Measurements from ENCODE around the gene YPEL1. TPM values are rescaled to one million over a fixed set of nuclear protein-coding genes. Genes with fewer than 3 reads are reported as not detected.
A peak's percentile ranks its signal among the peaks of the same experiment; 100 is the strongest.
"Not testable (repeated sequence)": the region's sequence is repeated elsewhere in the genome, so short reads cannot be mapped to it uniquely, and the experiment has no call there.

YPEL1 gene
- total RNA-seq, 1 experiment from 2014 or later = 0.40 TPM

GRCh38 chr22:21729184-21729583, 6.4 kb downstream of the YPEL1 start:
- in situ Hi-C loops (cut with HindIII; ENCODE audit: low pct_unique_long_range_greater_than_20kb, low sequenced_read_pairs); DNase-seq (ENCODE audit: low read depth, low spot score): not testable (repeated sequence)

GRCh38 chr22:21728270-21728669, 7.3 kb downstream of the YPEL1 start:
- DNase-seq (ENCODE audit: low read depth, low spot score) = no peak

GRCh38 chr22:21727768-21728167, 7.8 kb downstream of the YPEL1 start:
- in situ Hi-C loops (cut with HindIII; ENCODE audit: low pct_unique_long_range_greater_than_20kb, low sequenced_read_pairs) = no loop called here
- no peak for DNase-seq (ENCODE audit: low read depth, low spot score)

More at GRCh38 chr22:21728270-21728669, 7.3 kb downstream of the YPEL1 start:
- in situ Hi-C loops (cut with HindIII; ENCODE audit: low pct_unique_long_range_greater_than_20kb, low sequenced_read_pairs) = no loop called here

- in situ Hi-C loops (cut with HindIII; ENCODE audit: low pct_unique_long_range_greater_than_20kb, low sequenced_read_pairs) = no loop called here
- no peak for DNase-seq (ENCODE audit: low read depth, low spot score)
These were observed 8.4 kb downstream of the YPEL1 start for GRCh38 chr22:21727159-21727558.

- peak; percentile 50 for DNase-seq (ENCODE audit: low read depth, low spot score)
These were observed 8.9 kb downstream of the YPEL1 start for GRCh38 chr22:21726650-21727049.

GRCh38 chr22:21725956-21726649, 9.5 kb downstream of the YPEL1 start:
- in situ Hi-C loops (cut with HindIII; ENCODE audit: low pct_unique_long_range_greater_than_20kb, low sequenced_read_pairs) = no loop called here
- DNase-seq (ENCODE audit: low read depth, low spot score) = no peak

More at GRCh38 chr22:21726650-21727049, 8.9 kb downstream of the YPEL1 start:
- in situ Hi-C loops (cut with HindIII; ENCODE audit: low pct_unique_long_range_greater_than_20kb, low sequenced_read_pairs) = no loop called here

GRCh38 chr22:21724496-21724895, 11.1 kb downstream of the YPEL1 start:
- not testable (repeated sequence) for DNase-seq (ENCODE audit: low read depth, low spot score)
- in situ Hi-C loops (cut with HindIII; ENCODE audit: low pct_unique_long_range_greater_than_20kb, low sequenced_read_pairs) = loop anchor here (25.0 kb wide), 1 partner anchor 213 kb away; no protein-coding TSS in a partner anchor

- in situ Hi-C loops (cut with HindIII; ENCODE audit: low pct_unique_long_range_greater_than_20kb, low sequenced_read_pairs) = loop anchor here (25.0 kb wide), 1 partner anchor 216 kb away; no protein-coding TSS in a partner anchor
- not testable (repeated sequence) for DNase-seq (ENCODE audit: low read depth, low spot score)
These were observed 14.3 kb downstream of the YPEL1 start for GRCh38 chr22:21721195-21721852.

- not testable (repeated sequence) for DNase-seq (ENCODE audit: low read depth, low spot score)
- in situ Hi-C loops (cut with HindIII; ENCODE audit: low pct_unique_long_range_greater_than_20kb, low sequenced_read_pairs) = loop anchor here (25.0 kb wide), 1 partner anchor 217 kb away; no protein-coding TSS in a partner anchor
These were observed 15.3 kb downstream of the YPEL1 start for GRCh38 chr22:21720191-21720859.

GRCh38 chr22:21719024-21719423, 16.6 kb downstream of the YPEL1 start:
- peak; percentile 32 for DNase-seq (ENCODE audit: low read depth, low spot score)
- in situ Hi-C loops (cut with HindIII; ENCODE audit: low pct_unique_long_range_greater_than_20kb, low sequenced_read_pairs) = loop anchor here (25.0 kb wide), 1 partner anchor 218 kb away; no protein-coding TSS in a partner anchor

- DNase-seq (ENCODE audit: low read depth, low spot score) = no peak
- in situ Hi-C loops (cut with HindIII; ENCODE audit: low pct_unique_long_range_greater_than_20kb, low sequenced_read_pairs) = loop anchor here (25.0 kb wide), 1 partner anchor 219 kb away; no protein-coding TSS in a partner anchor
These were observed 17.1 kb downstream of the YPEL1 start for GRCh38 chr22:21718499-21718898.

GRCh38 chr22:21716395-21717122, 19.0 kb downstream of the YPEL1 start:
- in situ Hi-C loops (cut with HindIII; ENCODE audit: low pct_unique_long_range_greater_than_20kb, low sequenced_read_pairs) = loop anchor here (25.0 kb wide), 1 partner anchor 221 kb away; no protein-coding TSS in a partner anchor
- not testable (repeated sequence) for DNase-seq (ENCODE audit: low read depth, low spot score)

GRCh38 chr22:21714786-21715185, 20.8 kb downstream of the YPEL1 start:
- DNase-seq (ENCODE audit: low read depth, low spot score) = no peak
- in situ Hi-C loops (cut with HindIII; ENCODE audit: low pct_unique_long_range_greater_than_20kb, low sequenced_read_pairs) = loop anchor here (25.0 kb wide), 1 partner anchor 223 kb away; no protein-coding TSS in a partner anchor

GRCh38 chr22:21714059-21714770, 21.4 kb downstream of the YPEL1 start:
- in situ Hi-C loops (cut with HindIII; ENCODE audit: low pct_unique_long_range_greater_than_20kb, low sequenced_read_pairs) = loop anchor here (25.0 kb wide), 1 partner anchor 223 kb away; no protein-coding TSS in a partner anchor
- DNase-seq (ENCODE audit: low read depth, low spot score) = no peak

GRCh38 chr22:21713428-21714058, 22.1 kb downstream of the YPEL1 start:
- DNase-seq (ENCODE audit: low read depth, low spot score) = no peak
- in situ Hi-C loops (cut with HindIII; ENCODE audit: low pct_unique_long_range_greater_than_20kb, low sequenced_read_pairs) = loop anchor here (25.0 kb wide), 1 partner anchor 224 kb away; no protein-coding TSS in a partner anchor

- DNase-seq (ENCODE audit: low read depth, low spot score) = peak; percentile 92
- in situ Hi-C loops (cut with HindIII; ENCODE audit: low pct_unique_long_range_greater_than_20kb, low sequenced_read_pairs) = loop anchor here (25.0 kb wide), 1 partner anchor 224 kb away; no protein-coding TSS in a partner anchor
These were observed 22.7 kb downstream of the YPEL1 start for GRCh38 chr22:21712751-21713427.
